ENCODE results near the gene GPR39. TPM values are rescaled to one million over a fixed set of nuclear protein-coding genes. Genes with fewer than 3 reads are reported as not detected.

The GPR39 gene
- polyA plus RNA-seq, 1 experiment, result 2.9 TPM

GRCh38 chr2:132568656-132569055 lies 152.1 kb downstream of the GPR39 start:
- CTCF ChIA-PET, result no interaction called here
- POLR2A ChIA-PET, result no interaction called here
- Histone ChIP-seq H3K27ac (ENCODE audit: low read depth, low read length) (no peak overlapping the region), H3K27me3 (ENCODE audit: control insufficient read depth, insufficient read depth, low read length) (peaks cover 3% of the 10 kb centered on the region), H3K9me3 (ENCODE audit: control insufficient read depth, insufficient read depth, low read length) (no peaks in the 10 kb centered on the region), H3K4me3 (ENCODE audit: low read depth, low read length) (no peak overlapping the region)
- no peak for TF ChIP-seq CTCF (IDR thresholded peaks at IDR 0.05; ENCODE audit: low read depth, low read length)
- no peak for DNase-seq (ENCODE audit: low read depth, low spot score)

- peaks cover 3% of the 10 kb centered on the region for H3K27me3 ChIP-seq (ENCODE audit: control insufficient read depth, insufficient read depth, low read length)
- H3K4me3 ChIP-seq (ENCODE audit: low read depth, low read length), result no peak overlapping the region
- no peak overlapping the region for H3K27ac ChIP-seq (ENCODE audit: low read depth, low read length)
- DNase-seq (ENCODE audit: low read depth, low spot score), result no peak
- H3K9me3 ChIP-seq (ENCODE audit: control insufficient read depth, insufficient read depth, low read length), result no peaks in the 10 kb centered on the region
- no peak for TF ChIP-seq CTCF (IDR thresholded peaks at IDR 0.05; ENCODE audit: low read depth, low read length)
- POLR2A ChIA-PET, result no interaction called here
- CTCF ChIA-PET, result no interaction called here
These were observed 156.9 kb downstream of the GPR39 start for GRCh38 chr2:132573444-132574007.

- TF ChIP-seq CTCF (IDR thresholded peaks at IDR 0.05; ENCODE audit: low read depth, low read length), result no peak
- POLR2A ChIA-PET, result no interaction called here
These were observed 161.1 kb downstream of the GPR39 start for GRCh38 chr2:132577686-132578085.

GRCh38 chr2:132581591-132581990 lies 165.0 kb downstream of the GPR39 start:
- POLR2A ChIA-PET, result no interaction called here
- no peak for DNase-seq (ENCODE audit: low read depth, low spot score)
- Histone ChIP-seq H3K9me3 (ENCODE audit: control insufficient read depth, insufficient read depth, low read length) (peaks cover 3% of the 10 kb centered on the region; the same call in 1 of the 2 replicates), H3K4me3 (ENCODE audit: low read depth, low read length) (no peak overlapping the region), H3K27me3 (ENCODE audit: control insufficient read depth, insufficient read depth, low read length) (no peaks in the 10 kb centered on the region), H3K27ac (ENCODE audit: low read depth, low read length) (no peak overlapping the region)
- CTCF ChIA-PET, result interaction anchor here (0.7 kb wide), 1 partner anchor 38 kb away, joined by 3 read pairs; no protein-coding TSS in a partner anchor
- no peak for TF ChIP-seq CTCF (IDR thresholded peaks at IDR 0.05; ENCODE audit: low read depth, low read length)

More at GRCh38 chr2:132577686-132578085, 161.1 kb downstream of the GPR39 start:
- H3K4me3 ChIP-seq (ENCODE audit: low read depth, low read length), result no peak overlapping the region
- no peaks in the 10 kb centered on the region for H3K9me3 ChIP-seq (ENCODE audit: control insufficient read depth, insufficient read depth, low read length)
- H3K27ac ChIP-seq (ENCODE audit: low read depth, low read length), result no peak overlapping the region
- CTCF ChIA-PET, result interaction anchor here (0.6 to 0.7 kb wide), 3 partner anchors 16 to 1139 kb away, joined by 3 to 17 read pairs (median 3); no protein-coding TSS in a partner anchor
- H3K27me3 ChIP-seq (ENCODE audit: control insufficient read depth, insufficient read depth, low read length), result no peaks in the 10 kb centered on the region
- DNase-seq (ENCODE audit: low read depth, low spot score), result no peak

GRCh38 chr2:132581991-132582738 lies 165.6 kb downstream of the GPR39 start:
- H3K9me3 ChIP-seq (ENCODE audit: control insufficient read depth, insufficient read depth, low read length), result peaks cover 3% of the 10 kb centered on the region; the same call in 1 of the 2 replicates
- DNase-seq (ENCODE audit: low read depth, low spot score), result peak; percentile 29
- TF ChIP-seq CTCF (IDR thresholded peaks at IDR 0.05; ENCODE audit: low read depth, low read length), result peak; percentile 68
- ChIA-PET CTCF (interaction anchor here (0.6 to 0.7 kb wide), 2 partner anchors 436 to 654 kb away, joined by 4 read pairs; no protein-coding TSS in a partner anchor), POLR2A (no interaction called here)
- H3K27ac ChIP-seq (ENCODE audit: low read depth, low read length), result no peak overlapping the region
- H3K4me3 ChIP-seq (ENCODE audit: low read depth, low read length), result no peak overlapping the region
- H3K27me3 ChIP-seq (ENCODE audit: control insufficient read depth, insufficient read depth, low read length), result no peaks in the 10 kb centered on the region
